8988T (cell line): Measurements from ENCODE around the gene RXFP1.

ENCODE experiments used
- DNase-seq: peaks from one replicate; pipeline ENCODE4 v3.0.0; 2011

Gene RXFP1

GRCh38 chr4:158543191-158543590 lies 21.5 kb downstream of the RXFP1 start:
- no peak for DNase-seq

- DNase-seq, result no peak
Observed at GRCh38 chr4:158544141-158544540, 22.5 kb downstream of the RXFP1 start.

GRCh38 chr4:158553364-158553763 lies 31.7 kb downstream of the RXFP1 start:
- DNase-seq, result no peak

- DNase-seq, result no peak
Observed at GRCh38 chr4:158560284-158560683, 38.6 kb downstream of the RXFP1 start.

GRCh38 chr4:158566860-158567259 lies 45.2 kb downstream of the RXFP1 start:
- DNase-seq, result no peak

GRCh38 chr4:158571736-158572135 lies 50.1 kb downstream of the RXFP1 start:
- no peak for DNase-seq

- no peak for DNase-seq
Observed at GRCh38 chr4:158572608-158573007, 50.9 kb downstream of the RXFP1 start.

- DNase-seq, result no peak
Observed at GRCh38 chr4:158578476-158578875, 56.8 kb downstream of the RXFP1 start.

GRCh38 chr4:158580064-158580463 lies 58.4 kb downstream of the RXFP1 start:
- no peak for DNase-seq

GRCh38 chr4:158581161-158581560 lies 59.5 kb downstream of the RXFP1 start:
- no peak for DNase-seq

- no peak for DNase-seq
Observed at GRCh38 chr4:158586881-158587280, 65.2 kb downstream of the RXFP1 start.

GRCh38 chr4:158588285-158588684 lies 66.6 kb downstream of the RXFP1 start:
- no peak for DNase-seq

- DNase-seq, result no peak
Observed at GRCh38 chr4:158588777-158589176, 67.1 kb downstream of the RXFP1 start.

- no peak for DNase-seq
Observed at GRCh38 chr4:158590306-158590705, 68.6 kb downstream of the RXFP1 start.

- DNase-seq, result no peak
Observed at GRCh38 chr4:158590824-158591223, 69.1 kb downstream of the RXFP1 start.

- DNase-seq, result no peak
Observed at GRCh38 chr4:158597879-158598596, 76.4 kb downstream of the RXFP1 start.

- no peak for DNase-seq
Observed at GRCh38 chr4:158599150-158599549, 77.5 kb downstream of the RXFP1 start.

- DNase-seq, result no peak
Observed at GRCh38 chr4:158599765-158600498, 78.2 kb downstream of the RXFP1 start.

- no peak for DNase-seq
Observed at GRCh38 chr4:158604369-158604768, 82.7 kb downstream of the RXFP1 start.

GRCh38 chr4:158605393-158605792 lies 83.7 kb downstream of the RXFP1 start:
- no peak for DNase-seq

GRCh38 chr4:158606969-158607368 lies 85.3 kb downstream of the RXFP1 start:
- DNase-seq, result no peak

GRCh38 chr4:158609116-158609515 lies 87.4 kb downstream of the RXFP1 start:
- no peak for DNase-seq

- no peak for DNase-seq
Observed at GRCh38 chr4:158610790-158611189, 89.1 kb downstream of the RXFP1 start.

GRCh38 chr4:158613046-158613445 lies 91.4 kb downstream of the RXFP1 start:
- no peak for DNase-seq

GRCh38 chr4:158617956-158618355 lies 96.3 kb downstream of the RXFP1 start:
- no peak for DNase-seq
